ENCODE data around the gene FAM234B. TPM values are rescaled to one million over a fixed set of nuclear protein-coding genes. Genes with fewer than 3 reads are reported as not detected.

FAM234B gene
- total RNA-seq, 1 experiment from 2014 or later: 20.8 TPM

DNA sequence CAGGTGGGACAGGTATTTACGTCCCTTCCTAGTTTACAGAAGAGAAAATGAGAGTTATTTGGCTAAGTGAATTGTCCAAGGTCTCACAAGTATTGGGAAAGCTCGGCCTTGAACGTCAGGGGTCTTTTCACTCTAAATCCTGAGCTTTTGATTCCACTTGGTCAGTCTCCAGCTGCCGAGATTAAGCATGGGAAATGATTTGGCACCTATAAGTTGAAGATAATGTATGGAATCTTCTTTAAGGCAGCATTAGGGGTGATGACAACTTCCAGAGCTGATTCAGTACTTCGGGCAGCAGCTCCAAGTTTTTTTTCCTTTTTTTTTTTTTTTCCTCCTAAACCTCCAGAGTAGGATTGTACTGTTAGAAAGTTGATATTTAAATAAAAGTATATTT lies 722 bp downstream of the FAM234B start:
- DNase-seq: no peak
- H3K79me2 ChIP-seq (ENCODE audit: insufficient read depth, low read length): no peaks in the 10 kb centered on the region
- H2AK5ac ChIP-seq (ENCODE audit: insufficient read length, low read length): no peak overlapping the region
- Mint-ChIP-seq H3K36me3 (ENCODE audit: insufficient read depth in 1 of 3, low read depth in 3 of 3) (peaks cover 0 to 4% (median 0%) of the 10 kb centered on the region in 3 experiments; a peak in 2 of 7 replicates), H3K27me3 (ENCODE audit: low read depth) (peaks cover 15% of the 10 kb centered on the region), H3K4me1 (peaks cover 36 to 48% of the 10 kb centered on the region in 2 experiments), H3K9me3 (no peaks in the 10 kb centered on the region), H3K4me3 (peak overlapping the region; percentile 78 to 90), H3K27ac (no peak overlapping the region)
- no peak overlapping the region for H2BK5ac ChIP-seq (ENCODE audit: insufficient read length, low read length)
- H2BK20ac ChIP-seq (ENCODE audit: low read depth, low read length, poor library complexity, severe bottlenecking): no peak overlapping the region
- no peaks in the 10 kb centered on the region for H4K20me1 ChIP-seq (ENCODE audit: control insufficient read depth, insufficient read depth, insufficient read length)
- no peak overlapping the region for H3K27ac ChIP-seq (ENCODE audit: insufficient read length, low read depth, low read length)
- no peak overlapping the region for H3K56ac ChIP-seq (ENCODE audit: insufficient read length, low read depth, low read length)
- no peaks in the 10 kb centered on the region for H3K9me3 ChIP-seq (ENCODE audit: control insufficient read depth, low read depth, low read length)
- no peak overlapping the region for H3K18ac ChIP-seq (ENCODE audit: insufficient read length, low read depth, low read length)
- H2BK12ac ChIP-seq (ENCODE audit: insufficient read length, low read depth, low read length): no peak overlapping the region
- no peak overlapping the region for H2BK120ac ChIP-seq (ENCODE audit: low read depth, low read length, poor library complexity, severe bottlenecking)
- H4K5ac ChIP-seq (ENCODE audit: insufficient read length, low read depth, low read length): no peak overlapping the region
- no peak overlapping the region for H3K4ac ChIP-seq (ENCODE audit: low read depth, low read length)
- no peak overlapping the region for H3T11ph ChIP-seq (ENCODE audit: low read length)
- TF ChIP-seq, protein P1, sequence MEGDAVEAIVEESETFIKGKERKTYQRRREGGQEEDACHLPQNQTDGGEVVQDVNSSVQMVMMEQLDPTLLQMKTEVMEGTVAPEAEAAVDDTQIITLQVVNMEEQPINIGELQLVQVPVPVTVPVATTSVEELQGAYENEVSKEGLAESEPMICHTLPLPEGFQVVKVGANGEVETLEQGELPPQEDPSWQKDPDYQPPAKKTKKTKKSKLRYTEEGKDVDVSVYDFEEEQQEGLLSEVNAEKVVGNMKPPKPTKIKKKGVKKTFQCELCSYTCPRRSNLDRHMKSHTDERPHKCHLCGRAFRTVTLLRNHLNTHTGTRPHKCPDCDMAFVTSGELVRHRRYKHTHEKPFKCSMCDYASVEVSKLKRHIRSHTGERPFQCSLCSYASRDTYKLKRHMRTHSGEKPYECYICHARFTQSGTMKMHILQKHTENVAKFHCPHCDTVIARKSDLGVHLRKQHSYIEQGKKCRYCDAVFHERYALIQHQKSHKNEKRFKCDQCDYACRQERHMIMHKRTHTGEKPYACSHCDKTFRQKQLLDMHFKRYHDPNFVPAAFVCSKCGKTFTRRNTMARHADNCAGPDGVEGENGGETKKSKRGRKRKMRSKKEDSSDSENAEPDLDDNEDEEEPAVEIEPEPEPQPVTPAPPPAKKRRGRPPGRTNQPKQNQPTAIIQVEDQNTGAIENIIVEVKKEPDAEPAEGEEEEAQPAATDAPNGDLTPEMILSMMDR (conservative IDR thresholded peaks at IDR 0.05): no peak
- H4K91ac ChIP-seq (ENCODE audit: insufficient read length, low read depth, low read length): no peak overlapping the region
- no peaks in the 10 kb centered on the region for H3K27me3 ChIP-seq (ENCODE audit: insufficient read depth, low read length)
- H4K8ac ChIP-seq (replicated peaks; ENCODE audit: insufficient read length, low read depth, low read length): no peak overlapping the region
- WGBS (ENCODE audit: extremely low coverage, insufficient read length, low lambda C conversion rate): no CpG with 5 or more reads among the region's 5 CpGs
- no peak overlapping the region for H2BK15ac ChIP-seq (ENCODE audit: low read depth, low read length)
- H3K79me1 ChIP-seq (ENCODE audit: insufficient read depth, low read depth, low read length, poor library complexity, severe bottlenecking): no peaks in the 10 kb centered on the region
- H3K23ac ChIP-seq (ENCODE audit: insufficient read length, low read depth, low read length): no peak overlapping the region
- H3K4me1 ChIP-seq (ENCODE audit: insufficient read depth, low read length): no peaks in the 10 kb centered on the region; the same call in 1 of the 2 replicates
- peak overlapping the region; percentile 80 for H3K4me2 ChIP-seq (ENCODE audit: insufficient read depth, insufficient read length, low read length)
- no peak overlapping the region for H3K14ac ChIP-seq (ENCODE audit: insufficient read depth, low read length)
- peaks cover 3% of the 10 kb centered on the region for H3K23me2 ChIP-seq (ENCODE audit: insufficient read length, low read depth, low read length, poor library complexity, severe bottlenecking)
- H2AFZ ChIP-seq (ENCODE audit: low read length): no peak overlapping the region
- H3K9ac ChIP-seq (ENCODE audit: extremely low read depth, insufficient read length, low read length): no peak overlapping the region
